Psoas muscle (tissue), 8 donors: ENCODE measurements around the gene PRKAG2. TPM values are rescaled to one million over a fixed set of nuclear protein-coding genes. Genes with fewer than 3 reads are reported as not detected.

Experiments
- ATAC-seq, 4 donors: fragments of 200-7000 bp; cut with Tn5 transposase; one replicate each; pipeline ENCODE4 v1.9.1; 2020; ENCODE audit warnings: moderate library complexity in 3 of 4, mild to moderate bottlenecking in 2 of 4
- DNase-seq, 2 donors: peaks; one replicate each; pipeline ENCODE4 v3.0.0-alpha.2; 2020
- H3K27ac ChIP-seq: fragments of 200-600 bp; one replicate; pipeline ENCODE4 v1.8.0; 2022
- H3K27me3 ChIP-seq, 3 donors: fragments of 200-600 bp in 1 of 3; one replicate each; pipeline versions ENCODE4 v1.6.1 to v1.8.0; 2013 to 2022; ENCODE audit warnings: low read length in 2 of 3, mild to moderate bottlenecking in 2 of 3, moderate library complexity in 1 of 3; ENCODE audit not compliant: insufficient read depth in 3 of 3
- H3K36me3 ChIP-seq, 2 donors: fragments of 200-600 bp in 1 of 2; one replicate each; pipeline versions ENCODE4 v1.6.1 to v1.8.0; 2013 to 2022; ENCODE audit warnings: low read depth in 1 of 2, mild to moderate bottlenecking in 1 of 2, moderate library complexity in 1 of 2; ENCODE audit not compliant: insufficient read depth in 1 of 2
- H3K4me1 ChIP-seq: fragments of 200-600 bp; one replicate; pipeline ENCODE4 v1.8.0; 2022
- H3K4me3 ChIP-seq: fragments of 200-600 bp; one replicate; pipeline ENCODE4 v1.8.0; 2022; ENCODE audit warnings: mild to moderate bottlenecking
- H3K9me3 ChIP-seq: fragments of 200-600 bp; one replicate; pipeline ENCODE4 v1.8.0; 2022
- CTCF ChIP-seq: fragments of 200-600 bp; IDR thresholded peaks from one replicate; pipeline ENCODE4 v1.8.0; 2022; ENCODE audit warnings: antibody characterized with exemption
- WGBS, 3 donors: extraction: QIAGEN DNeasy Blood & Tissue Kit; methylation state at CpG; one replicate each; pipeline versions ENCODE4 v1.1.6 to v1.1.7; 2013; 5-methylcytosine and 5-hydroxymethylcytosine counted together
- intact Hi-C, 2 donors: fragments of 100-400 bp; cut with DNase I; formaldehyde crosslinking; loops; one replicate each; pipeline versions ENCODE4 v1.11.0 to v1.14.2; 2022
- polyA plus RNA-seq, 3 donors: library from polyadenylated mRNA; stranded (reverse); fragments of 200-250 nt; gene quantifications; one replicate each; pipeline ENCODE4 v1.2.3, GENCODE V29; 2013
- total RNA-seq, 4 donors: library from RNA; stranded (reverse); fragmentation: NEBNext Ultra II Directional in 2 of 4; extraction: Animal tissue kit (Norgen Biotek cat#: 25700) in 2 of 4; gene quantifications; one replicate each; pipeline versions ENCODE4 v1.2.1 to v1.2.4, GENCODE V29; 2021 to 2023
- donor health status: healthy with polysubstance abuse.
- donor health status: DM: no; HTN: no; CAD: no; lungs with moderate emphysema.
- donor health status: Bipolar disorder and iron deficiency.
- donor health status: healthy.
- donor health status: DM: yes; HTN: yes; CAD: no.
- donor health status: DM: no; HTN: no; CAD: no.
- donor health status: DM: no; HTN: no; CAD: no.
- donor health status: DM: yes; HTN: yes; CAD: no.

Gene PRKAG2
- total and polyA plus RNA-seq, 7 donors, result 9.3 to 143 (median 19.8) TPM

- H3K27me3 ChIP-seq, result no peaks in the 10 kb centered on the region
- no peak for TF ChIP-seq CTCF
- intact Hi-C loops, result no loop called here
- H3K4me1 ChIP-seq, result no peaks in the 10 kb centered on the region
- DNase-seq (peak; percentile 75 to 83), ATAC-seq (peak; percentile 71 to 76 (median 72))
- 37 to 48% (median 38%) methylated on average over 18 of the region's 18 CpGs for WGBS, 3 donors
- H3K4me3 ChIP-seq, result no peak overlapping the region
- H3K36me3 ChIP-seq, result no peaks in the 10 kb centered on the region
- no peak overlapping the region for H3K27ac ChIP-seq
- H3K9me3 ChIP-seq, result no peaks in the 10 kb centered on the region
Measured at GRCh38 chr7:151853896-151854719, 22.8 kb downstream of the PRKAG2 start.

DNA sequence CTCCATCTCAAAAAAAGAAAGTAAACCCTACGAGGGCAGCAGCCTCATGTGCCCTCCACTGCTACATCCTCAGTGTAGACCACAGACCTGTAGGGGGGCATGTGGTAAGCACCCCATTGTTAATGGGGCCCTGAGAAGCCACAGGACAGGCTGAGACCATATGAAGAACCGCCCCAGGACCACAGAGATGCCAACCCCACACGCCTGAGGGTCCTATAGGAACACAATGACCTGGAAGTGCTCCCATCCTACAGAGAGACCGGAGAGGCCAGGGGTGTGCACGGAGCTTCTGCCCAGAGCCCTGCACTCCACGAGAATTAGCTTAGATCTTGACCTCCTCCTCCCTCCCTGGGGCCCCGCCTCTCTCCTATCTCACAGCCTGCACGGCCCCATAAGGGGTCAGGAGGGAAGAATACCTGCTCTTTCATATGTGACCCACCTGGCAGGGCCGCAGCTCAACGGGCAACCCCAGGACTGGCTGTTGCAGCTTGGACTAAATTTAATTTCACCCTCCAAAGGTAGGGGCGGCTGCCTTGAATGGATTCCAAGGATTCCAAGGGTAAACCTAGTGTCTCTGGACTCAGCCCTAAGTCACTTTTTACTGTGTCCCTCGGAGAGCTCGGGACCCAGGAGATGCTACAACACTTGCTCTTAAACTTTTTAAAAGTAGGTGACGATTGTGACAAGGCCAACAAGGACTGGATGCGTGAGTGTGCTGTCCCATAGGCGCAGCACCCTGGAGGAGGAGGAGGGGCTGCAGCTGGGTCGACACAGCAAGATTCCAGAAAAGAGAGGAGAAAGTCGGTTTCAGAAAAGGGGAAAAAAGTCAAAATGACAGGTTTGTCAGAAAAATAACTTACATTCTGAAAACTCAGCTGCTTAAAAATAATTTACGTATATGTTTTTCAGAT, 24.2 kb downstream of the PRKAG2 start:
- DNase-seq (peak in 1 of 2 donors; percentile 23), ATAC-seq (no peak)
- H3K4me3 ChIP-seq, result no peak overlapping the region
- no peak overlapping the region for H3K27ac ChIP-seq
- H3K9me3 ChIP-seq, result no peaks in the 10 kb centered on the region
- WGBS, 3 donors, result 91 to 93% (median 92%) methylated on average over 19 of the region's 19 CpGs
- intact Hi-C loops, result no loop called here
- TF ChIP-seq CTCF, result no peak
- H3K4me1 ChIP-seq, result no peaks in the 10 kb centered on the region
- H3K36me3 ChIP-seq, result no peaks in the 10 kb centered on the region
- no peaks in the 10 kb centered on the region for H3K27me3 ChIP-seq

- Histone ChIP-seq H3K4me3 (no peak overlapping the region), H3K27me3 (no peaks in the 10 kb centered on the region), H3K4me1 (no peaks in the 10 kb centered on the region), H3K27ac (no peak overlapping the region), H3K9me3 (no peaks in the 10 kb centered on the region), H3K36me3 (no peaks in the 10 kb centered on the region)
- WGBS, 3 donors, result 51 to 59% (median 58%) methylated on average over 13 of the region's 13 CpGs
- ATAC-seq, result peak in 1 of 4 donors; percentile 32
- no peak for TF ChIP-seq CTCF
- peak in 1 of 2 donors; percentile 65 for DNase-seq
- intact Hi-C loops, result no loop called here
Measured at GRCh38 chr7:151851782-151852181, 25.1 kb downstream of the PRKAG2 start.

DNA sequence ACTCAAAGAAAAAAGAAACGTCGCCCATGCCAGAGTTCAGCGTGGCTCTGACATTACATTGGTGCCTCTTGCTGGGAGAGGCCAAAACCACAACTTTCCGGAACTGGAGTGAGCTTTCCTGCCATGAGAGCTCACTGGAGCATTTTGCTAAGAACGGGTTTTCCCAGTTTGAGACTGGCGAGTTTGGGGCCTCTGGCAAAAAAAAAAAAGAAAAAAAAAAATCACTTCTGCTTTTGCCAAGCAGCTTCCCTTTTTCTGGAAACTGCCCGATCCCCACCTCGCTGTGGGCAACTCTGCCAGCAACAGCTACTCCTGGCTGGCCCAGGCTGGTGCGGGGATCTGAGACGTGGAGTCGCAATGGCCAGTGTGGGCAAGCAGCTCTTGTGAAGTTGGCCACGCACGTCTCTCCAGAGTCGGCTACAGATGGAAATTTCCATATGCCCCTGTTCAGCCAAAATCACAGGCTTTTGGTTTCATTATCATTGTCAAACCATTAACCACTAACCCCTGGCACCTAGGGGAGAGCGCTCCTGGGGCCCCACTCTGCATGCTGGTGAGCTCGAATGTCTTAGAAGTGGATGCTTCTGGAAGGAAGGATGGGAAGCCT, 25.7 kb downstream of the PRKAG2 start:
- intact Hi-C loops, result no loop called here
- peak in 1 of 4 donors; percentile 28 for ATAC-seq
- no peak overlapping the region for H3K27ac ChIP-seq
- H3K9me3 ChIP-seq, result no peaks in the 10 kb centered on the region
- H3K27me3 ChIP-seq, result no peaks in the 10 kb centered on the region
- 47 to 74% (median 50%) methylated on average over 16 of the region's 16 CpGs for WGBS, 3 donors
- TF ChIP-seq CTCF, result no peak
- peak in 1 of 2 donors; percentile 63 for DNase-seq
- H3K4me1 ChIP-seq, result no peaks in the 10 kb centered on the region
- no peaks in the 10 kb centered on the region for H3K36me3 ChIP-seq
- H3K4me3 ChIP-seq, result no peak overlapping the region
